Activated naive CD4-positive, alpha-beta T cell treated with anti-CD3 and anti-CD28 coated beads, Interleukin-2, amount 50 U/mL, for 24 hours (primary cell): ENCODE measurements around the gene CEACAM7.
"Not testable (repeated sequence)": the region's sequence is repeated elsewhere in the genome, so short reads cannot be mapped to it uniquely, and the experiment has no call there.

Source experiments
- H3K27ac Mint-ChIP-seq: one replicate; pipeline ENCODE4 v1.8.0; 2021; ENCODE audit warnings: mild to moderate bottlenecking, mixed read lengths
- H3K27me3 Mint-ChIP-seq: one replicate; pipeline ENCODE4 v1.8.0; 2021; ENCODE audit warnings: mixed read lengths
- H3K36me3 Mint-ChIP-seq: one replicate; pipeline ENCODE4 v1.8.0; 2021; ENCODE audit warnings: mixed read lengths
- H3K4me1 Mint-ChIP-seq: one replicate; pipeline ENCODE4 v1.8.0; 2021; ENCODE audit warnings: mixed read lengths
- H3K4me3 Mint-ChIP-seq: one replicate; pipeline ENCODE4 v1.8.0; 2021; ENCODE audit warnings: mild to moderate bottlenecking, mixed read lengths
- H3K9me3 Mint-ChIP-seq: one replicate; pipeline ENCODE4 v1.8.0; 2021; ENCODE audit warnings: mixed read lengths

CEACAM7 gene

GRCh38 chr19:41688098-41688497, at the start of gene CEACAM7:
TSS of gene CEACAM7 (minus strand) at chr19:41688270. CDS start at chr19:41688165, 105 bp downstream.
- H3K27ac Mint-ChIP-seq = no peak within 1 kb of the TSS
- peaks cover 4% of the 10 kb centered on the region for H3K9me3 Mint-ChIP-seq
- no peaks in the 10 kb centered on the region for H3K4me1 Mint-ChIP-seq
- H3K4me3 Mint-ChIP-seq = no peak within 1 kb of the TSS
- H3K36me3 Mint-ChIP-seq = peaks cover 4% of the 10 kb centered on the region
- H3K27me3 Mint-ChIP-seq = peaks cover 16% of the 10 kb centered on the region

- Mint-ChIP-seq H3K9me3 (no peaks in the 10 kb centered on the region), H3K36me3 (no peaks in the 10 kb centered on the region), H3K27ac (no peak overlapping the region), H3K4me3 (no peak overlapping the region), H3K4me1 (peaks cover 4% of the 10 kb centered on the region), H3K27me3 (peaks cover 18% of the 10 kb centered on the region)
These were observed 47.1 kb upstream of the CEACAM7 start for GRCh38 chr19:41735071-41735600.

GRCh38 chr19:41734585-41734984, 46.5 kb upstream of the CEACAM7 start:
- H3K4me1 Mint-ChIP-seq = no peaks in the 10 kb centered on the region
- no peak overlapping the region for H3K4me3 Mint-ChIP-seq
- H3K27ac Mint-ChIP-seq = no peak overlapping the region
- no peaks in the 10 kb centered on the region for H3K9me3 Mint-ChIP-seq
- H3K27me3 Mint-ChIP-seq = peaks cover 18% of the 10 kb centered on the region
- H3K36me3 Mint-ChIP-seq = no peaks in the 10 kb centered on the region

- Mint-ChIP-seq H3K36me3 (no peaks in the 10 kb centered on the region), H3K9me3 (no peaks in the 10 kb centered on the region), H3K27me3 (peaks cover 18% of the 10 kb centered on the region), H3K27ac (no peak overlapping the region), H3K4me1 (no peaks in the 10 kb centered on the region), H3K4me3 (no peak overlapping the region)
These were observed 46.1 kb upstream of the CEACAM7 start for GRCh38 chr19:41734156-41734555.

GRCh38 chr19:41726493-41726892, 38.4 kb upstream of the CEACAM7 start:
- Mint-ChIP-seq H3K4me3 (no peak overlapping the region), H3K27me3 (peaks cover 14% of the 10 kb centered on the region), H3K27ac (peak overlapping the region; percentile 78), H3K9me3 (no peaks in the 10 kb centered on the region), H3K4me1 (no peaks in the 10 kb centered on the region), H3K36me3 (no peaks in the 10 kb centered on the region)

- Mint-ChIP-seq H3K36me3 (no peaks in the 10 kb centered on the region), H3K9me3 (no peaks in the 10 kb centered on the region), H3K4me1 (no peaks in the 10 kb centered on the region), H3K27me3 (peaks cover 6% of the 10 kb centered on the region), H3K27ac (no peak overlapping the region), H3K4me3 (no peak overlapping the region)
These were observed 32.0 kb upstream of the CEACAM7 start for GRCh38 chr19:41720103-41720502.

- Mint-ChIP-seq H3K36me3 (no peaks in the 10 kb centered on the region), H3K4me3 (no peak overlapping the region), H3K9me3 (no peaks in the 10 kb centered on the region), H3K27ac (no peak overlapping the region), H3K4me1 (no peaks in the 10 kb centered on the region), H3K27me3 (peaks cover 6% of the 10 kb centered on the region)
These were observed 30.7 kb upstream of the CEACAM7 start for GRCh38 chr19:41718761-41719160.

- no peaks in the 10 kb centered on the region for H3K9me3 Mint-ChIP-seq
- H3K4me1 Mint-ChIP-seq = no peaks in the 10 kb centered on the region
- H3K36me3 Mint-ChIP-seq = no peaks in the 10 kb centered on the region
- no peak overlapping the region for H3K27ac Mint-ChIP-seq
- peaks cover 12% of the 10 kb centered on the region for H3K27me3 Mint-ChIP-seq
- H3K4me3 Mint-ChIP-seq = no peak overlapping the region
These were observed 26.5 kb upstream of the CEACAM7 start for GRCh38 chr19:41714598-41714997.

- H3K36me3 Mint-ChIP-seq = no peaks in the 10 kb centered on the region
- H3K27ac Mint-ChIP-seq = no peak overlapping the region
These were observed 23.5 kb upstream of the CEACAM7 start for GRCh38 chr19:41711376-41712261.

GRCh38 chr19:41709951-41710645, 22.0 kb upstream of the CEACAM7 start:
- peaks cover 5% of the 10 kb centered on the region for H3K4me1 Mint-ChIP-seq
- H3K27me3 Mint-ChIP-seq = peaks cover 17% of the 10 kb centered on the region
- no peaks in the 10 kb centered on the region for H3K36me3 Mint-ChIP-seq
- no peaks in the 10 kb centered on the region for H3K9me3 Mint-ChIP-seq
- no peak overlapping the region for H3K27ac Mint-ChIP-seq
- no peak overlapping the region for H3K4me3 Mint-ChIP-seq

More at GRCh38 chr19:41711376-41712261, 23.5 kb upstream of the CEACAM7 start:
- no peaks in the 10 kb centered on the region for H3K9me3 Mint-ChIP-seq
- no peak overlapping the region for H3K4me3 Mint-ChIP-seq
- peaks cover 14% of the 10 kb centered on the region for H3K27me3 Mint-ChIP-seq
- H3K4me1 Mint-ChIP-seq = peaks cover 5% of the 10 kb centered on the region

GRCh38 chr19:41709516-41709915, 21.4 kb upstream of the CEACAM7 start:
- H3K4me1 Mint-ChIP-seq, H3K27ac Mint-ChIP-seq, H3K4me3 Mint-ChIP-seq, H3K36me3 Mint-ChIP-seq, H3K9me3 Mint-ChIP-seq: not testable (repeated sequence)
- H3K27me3 Mint-ChIP-seq = peaks cover 17% of the 10 kb centered on the region

- Mint-ChIP-seq H3K9me3 (no peaks in the 10 kb centered on the region), H3K27ac (no peak within 1 kb of the TSS), H3K36me3 (no peaks in the 10 kb centered on the region), H3K27me3 (peaks cover 16% of the 10 kb centered on the region), H3K4me1 (peaks cover 5% of the 10 kb centered on the region), H3K4me3 (no peak within 1 kb of the TSS)
These were observed 20.4 kb upstream of the CEACAM7 start, which contains the start of gene CEACAM5 for GRCh38 chr19:41708481-41708880. TSS of gene CEACAM5 (plus strand) at chr19:41708626. CDS start at chr19:41708732, 106 bp downstream.

- Mint-ChIP-seq H3K27ac (no peak overlapping the region), H3K36me3 (no peaks in the 10 kb centered on the region), H3K27me3 (peaks cover 15% of the 10 kb centered on the region), H3K4me1 (peaks cover 5% of the 10 kb centered on the region), H3K4me3 (no peak overlapping the region), H3K9me3 (no peaks in the 10 kb centered on the region)
These were observed 19.9 kb upstream of the CEACAM7 start for GRCh38 chr19:41707871-41708371.

- Mint-ChIP-seq H3K27me3 (peaks cover 13% of the 10 kb centered on the region), H3K36me3 (no peaks in the 10 kb centered on the region), H3K4me1 (peaks cover 5% of the 10 kb centered on the region), H3K27ac (no peak overlapping the region), H3K9me3 (no peaks in the 10 kb centered on the region), H3K4me3 (no peak overlapping the region)
These were observed 19.4 kb upstream of the CEACAM7 start for GRCh38 chr19:41707502-41707812.

GRCh38 chr19:41706741-41707501, 18.9 kb upstream of the CEACAM7 start:
- no peaks in the 10 kb centered on the region for H3K9me3 Mint-ChIP-seq
- peak overlapping the region; percentile 55 for H3K27ac Mint-ChIP-seq
- peak overlapping the region; percentile 68 for H3K4me3 Mint-ChIP-seq
- H3K36me3 Mint-ChIP-seq = no peaks in the 10 kb centered on the region
- peaks cover 13% of the 10 kb centered on the region for H3K27me3 Mint-ChIP-seq
- H3K4me1 Mint-ChIP-seq = peaks cover 5% of the 10 kb centered on the region
